ENCODE results near the gene TMEM131.

The TMEM131 gene

DNA sequence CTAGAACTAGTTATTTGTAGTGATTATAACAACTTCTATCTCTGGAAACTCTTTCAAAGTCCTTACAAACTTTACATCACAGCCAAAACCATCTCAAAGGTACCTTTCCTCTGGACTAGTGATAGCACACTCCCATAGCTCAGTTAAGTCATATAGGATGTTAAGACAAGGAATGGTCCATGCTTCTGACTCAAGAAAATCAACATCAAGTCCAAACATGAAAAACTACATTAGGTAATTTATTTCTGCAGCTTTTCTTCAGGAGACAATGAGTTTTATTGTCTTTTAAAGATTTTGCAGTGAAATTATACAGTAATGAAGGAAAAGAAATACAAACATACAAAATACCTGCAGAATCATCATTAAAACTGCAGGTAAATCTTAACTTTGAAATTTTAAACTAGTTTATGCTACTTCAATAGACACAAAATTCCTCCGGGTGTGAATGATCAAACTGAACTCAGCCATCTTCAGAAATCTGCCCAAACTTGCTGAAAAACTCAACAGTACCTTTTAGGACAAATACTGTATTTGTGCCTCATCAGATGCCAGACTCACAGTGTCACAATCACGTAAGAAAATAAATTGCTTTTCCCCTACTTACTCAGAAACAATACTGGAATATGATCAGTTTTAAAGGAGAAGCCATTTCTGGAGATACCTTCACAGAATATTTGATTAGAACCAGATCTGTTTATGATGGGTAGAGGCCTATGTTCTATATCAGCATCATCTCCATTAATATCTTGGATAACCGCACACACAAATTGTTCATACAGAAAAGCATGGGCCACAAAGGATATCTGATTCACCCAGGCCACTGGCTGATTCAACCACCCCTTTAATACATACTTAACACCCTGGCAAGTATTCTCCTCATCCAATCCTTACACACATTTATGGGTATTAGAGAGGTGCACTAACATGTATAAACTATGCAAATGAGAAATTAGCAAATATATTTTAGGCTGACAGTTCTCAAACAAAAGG, 2.6 kb downstream of the TMEM131 start:
- DNase-seq (ENCODE audit: low read depth), result no peak

DNA sequence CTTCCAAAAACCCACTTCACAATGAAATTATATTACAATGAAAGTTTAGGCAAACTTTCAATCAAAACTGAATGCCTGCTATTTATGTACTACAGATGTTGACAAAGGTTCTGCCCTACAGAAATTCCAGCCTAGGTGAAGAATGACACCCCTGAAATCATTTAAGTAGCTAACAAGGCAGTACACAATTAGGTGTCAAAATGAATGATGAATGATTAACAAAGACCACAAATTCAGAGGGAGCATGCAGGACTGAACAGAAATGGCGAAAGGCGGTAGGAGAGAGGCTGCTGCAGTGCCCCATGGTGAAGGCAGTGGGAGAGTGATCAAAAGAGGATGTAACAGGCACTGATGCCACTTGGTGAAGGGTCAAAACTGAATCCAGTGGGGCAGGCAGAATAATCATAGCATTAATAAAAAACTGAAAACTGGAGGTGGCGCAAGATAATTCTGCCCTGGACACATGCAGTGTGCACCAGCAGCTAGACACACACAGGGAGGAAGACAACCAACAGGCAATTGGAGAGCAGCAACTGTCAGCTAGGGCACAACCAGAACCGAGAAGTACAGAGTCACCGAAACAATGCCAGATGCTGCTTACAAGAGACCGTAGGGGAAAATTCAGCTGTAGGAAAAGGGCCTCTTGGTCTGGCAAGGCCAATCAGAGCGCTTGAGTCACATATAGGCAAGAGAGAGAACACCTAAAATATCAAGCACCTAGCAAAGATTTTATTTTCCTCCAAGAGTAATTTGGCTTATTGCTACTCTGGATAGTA, 4.5 kb downstream of the TMEM131 start:
- no peak for DNase-seq (ENCODE audit: low read depth)

- DNase-seq (ENCODE audit: low read depth), result no peak
Measured at GRCh38 chr2:97988722-97989121, 7.0 kb downstream of the TMEM131 start.

GRCh38 chr2:97985998-97986397, 9.8 kb downstream of the TMEM131 start:
- DNase-seq (ENCODE audit: low read depth), result no peak

DNA sequence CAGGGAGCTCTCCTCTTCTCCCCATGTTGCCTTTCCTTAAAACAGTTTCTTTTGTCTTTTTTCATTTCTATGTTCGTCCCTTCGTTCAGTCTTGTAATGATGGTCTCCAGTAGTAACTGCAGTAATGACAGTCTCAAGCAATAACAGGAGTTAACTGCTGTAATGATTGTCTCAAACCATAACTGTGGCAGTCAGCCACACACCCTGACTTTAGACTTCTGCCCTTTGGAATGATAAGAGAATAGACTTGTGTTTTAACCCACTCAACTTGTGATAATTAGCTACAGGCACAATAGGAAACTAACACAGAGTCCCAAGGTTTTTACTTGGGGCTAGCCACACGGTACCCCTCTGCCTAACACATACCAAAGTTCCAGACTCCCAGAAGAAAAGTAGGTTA, 12.1 kb downstream of the TMEM131 start:
- no peak for DNase-seq (ENCODE audit: low read depth)

DNA sequence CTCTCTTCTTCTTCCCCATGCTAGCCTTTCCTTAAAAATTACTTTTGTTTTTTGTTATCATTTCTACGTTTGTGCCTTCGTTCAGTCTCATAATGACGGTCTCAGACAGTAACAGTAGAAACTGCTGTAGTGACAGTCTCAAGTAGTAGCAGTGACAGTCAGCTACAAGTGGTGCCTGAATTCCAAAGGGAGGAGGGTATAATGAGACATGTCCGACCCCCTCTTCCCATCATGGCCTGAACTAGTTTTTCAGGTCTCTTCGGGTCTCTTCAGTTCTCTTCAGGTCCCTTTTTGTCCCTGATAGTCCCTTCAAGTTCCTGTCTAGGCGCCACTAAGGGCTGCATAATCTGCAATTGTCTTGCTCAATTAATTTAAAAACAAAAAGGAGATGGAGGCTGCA, 12.6 kb downstream of the TMEM131 start:
- DNase-seq (ENCODE audit: low read depth), result no peak

- DNase-seq (ENCODE audit: low read depth), result no peak
Measured at GRCh38 chr2:97982621-97983020, 13.1 kb downstream of the TMEM131 start.

- no peak for DNase-seq (ENCODE audit: low read depth)
Measured at GRCh38 chr2:97981961-97982360, 13.8 kb downstream of the TMEM131 start.

DNA sequence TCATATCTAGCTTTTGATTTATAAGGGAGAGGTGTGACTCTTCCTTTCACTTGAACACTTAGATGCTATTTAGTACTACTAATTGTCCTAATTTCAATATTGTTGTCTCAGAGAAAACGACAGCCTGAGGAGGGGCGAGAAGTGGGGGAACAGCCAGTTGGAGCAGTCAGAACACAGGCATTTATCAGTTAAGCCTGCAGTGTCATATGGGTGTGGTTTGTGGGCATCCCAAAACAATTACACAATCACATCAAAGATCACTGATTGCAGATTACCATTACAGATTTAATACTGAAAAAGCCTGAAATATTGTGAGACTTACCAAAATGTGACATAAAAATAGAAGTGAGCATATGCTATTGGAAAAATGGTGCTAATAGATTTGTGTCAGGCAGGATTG, 15.8 kb downstream of the TMEM131 start:
- no peak for DNase-seq (ENCODE audit: low read depth)

DNA sequence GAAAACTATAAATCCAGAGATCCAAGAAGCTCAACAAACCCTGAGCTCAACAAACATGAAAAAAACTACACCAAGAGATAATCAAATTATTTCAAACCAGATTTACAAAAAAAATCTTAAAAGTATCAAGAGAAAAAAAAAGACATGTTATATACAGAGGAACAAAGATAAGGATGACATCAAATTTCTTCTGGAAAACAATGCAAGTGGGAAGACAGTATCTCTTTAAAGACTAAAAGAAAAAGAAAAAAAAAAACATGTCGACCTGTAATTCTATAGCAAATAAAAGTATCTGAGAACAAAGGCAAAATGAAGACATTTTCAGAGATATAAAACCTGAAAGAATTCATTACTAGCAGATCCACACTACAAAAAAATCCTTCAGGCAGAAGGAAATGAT, 21.3 kb downstream of the TMEM131 start:
- no peak for DNase-seq (ENCODE audit: low read depth)

GRCh38 chr2:97970293-97971060, 25.3 kb downstream of the TMEM131 start:
- no peak for DNase-seq (ENCODE audit: low read depth)

DNA sequence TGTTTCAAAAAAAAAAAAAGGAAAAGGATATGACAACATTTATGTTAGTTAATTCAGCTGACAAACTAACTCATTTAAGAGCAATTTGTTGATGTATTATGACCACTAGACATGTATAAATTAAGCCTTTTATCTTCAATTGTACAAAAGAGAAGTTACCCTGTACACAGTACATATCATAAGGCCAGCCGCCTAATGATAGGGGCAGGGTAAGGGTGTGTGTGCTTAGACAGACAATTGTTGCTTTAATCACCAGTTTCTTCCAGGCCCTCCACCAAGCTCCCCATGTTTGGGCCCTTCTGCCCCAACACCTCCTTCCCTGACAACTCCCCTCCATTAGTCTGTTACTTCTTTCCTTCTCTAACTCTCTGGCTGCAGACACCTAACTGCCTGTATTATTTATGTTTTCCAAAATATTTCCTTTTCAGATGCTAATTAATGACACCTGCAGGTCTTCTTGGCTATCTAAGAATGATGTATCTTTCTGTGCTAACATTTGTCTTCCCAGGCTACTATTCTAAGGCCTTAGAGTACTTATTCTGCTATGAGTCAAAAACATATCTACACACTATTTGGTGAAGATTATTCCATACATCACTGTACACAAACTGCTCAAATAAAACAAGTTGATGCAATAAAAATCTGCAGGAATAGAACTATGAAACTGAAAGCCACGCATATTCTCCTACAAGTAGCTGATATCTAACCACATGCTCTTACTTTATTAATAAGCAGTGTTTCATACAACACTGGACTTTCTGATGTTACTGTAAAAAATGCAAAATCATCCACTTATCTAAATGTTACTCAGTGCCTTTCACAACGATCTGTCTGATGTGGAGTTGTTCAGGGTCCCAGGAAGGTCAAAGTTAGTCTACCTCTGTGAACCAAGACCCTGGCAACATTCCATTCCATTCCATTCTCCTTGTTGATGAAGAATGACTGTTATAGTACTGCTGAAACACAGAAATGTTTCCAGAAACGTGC, 26.4 kb downstream of the TMEM131 start:
- DNase-seq (ENCODE audit: low read depth), result no peak

DNA sequence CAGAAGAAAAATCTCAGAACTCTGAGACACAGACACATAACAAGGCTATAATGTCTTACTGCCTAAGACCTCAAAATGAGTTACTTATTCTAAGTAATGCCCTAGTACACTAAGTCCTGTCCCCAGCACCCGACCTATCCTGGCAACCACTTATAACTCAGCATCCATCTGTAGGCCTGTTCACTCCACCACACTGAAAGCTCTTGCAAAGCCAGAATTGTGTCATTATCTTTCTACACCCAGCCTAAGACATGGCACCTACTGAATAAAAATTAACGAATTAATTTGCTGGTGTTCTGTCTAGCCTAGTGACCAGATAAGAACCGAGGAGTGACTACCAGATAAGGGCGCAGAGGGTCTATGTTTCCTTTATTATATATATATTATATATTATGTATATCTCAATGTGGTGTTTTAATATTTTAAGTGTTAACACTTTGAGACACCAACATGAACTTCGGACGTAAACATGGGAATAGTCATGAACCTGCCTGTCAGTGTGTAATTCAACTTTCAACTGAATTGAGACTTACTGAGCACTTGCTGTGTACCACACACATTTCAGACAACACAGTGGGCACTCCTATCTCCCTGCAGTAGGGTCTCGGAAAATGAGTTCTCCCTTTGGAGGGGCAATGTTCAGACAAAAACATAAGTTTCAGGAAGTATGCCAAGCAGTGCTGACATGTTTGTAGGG, 27.7 kb downstream of the TMEM131 start:
- DNase-seq (ENCODE audit: low read depth), result no peak

- DNase-seq (ENCODE audit: low read depth), result no peak
Measured at GRCh38 chr2:97967216-97967592, 28.5 kb downstream of the TMEM131 start.

GRCh38 chr2:97966545-97967215, 29.1 kb downstream of the TMEM131 start:
- no peak for DNase-seq (ENCODE audit: low read depth)

- DNase-seq (ENCODE audit: low read depth), result no peak
Measured at GRCh38 chr2:97965116-97965515, 30.6 kb downstream of the TMEM131 start.

GRCh38 chr2:97963880-97964279, 31.9 kb downstream of the TMEM131 start:
- DNase-seq (ENCODE audit: low read depth), result no peak

DNA sequence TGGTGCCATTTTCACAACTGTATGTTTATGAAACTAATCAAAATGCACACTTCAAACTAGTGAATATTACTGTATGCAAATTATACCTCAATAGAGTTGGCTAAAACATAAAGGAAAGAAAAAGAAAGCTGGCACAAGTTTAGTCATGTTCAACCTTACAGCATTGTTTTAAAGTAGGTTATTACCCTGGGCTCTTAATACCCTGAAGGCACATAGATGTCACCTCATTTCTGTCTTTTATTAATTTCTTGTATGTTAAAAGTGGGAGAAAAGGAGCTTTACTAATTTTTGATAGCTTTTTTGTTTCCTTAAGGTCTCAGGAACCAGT, 32.7 kb downstream of the TMEM131 start:
- DNase-seq (ENCODE audit: low read depth), result no peak

DNA sequence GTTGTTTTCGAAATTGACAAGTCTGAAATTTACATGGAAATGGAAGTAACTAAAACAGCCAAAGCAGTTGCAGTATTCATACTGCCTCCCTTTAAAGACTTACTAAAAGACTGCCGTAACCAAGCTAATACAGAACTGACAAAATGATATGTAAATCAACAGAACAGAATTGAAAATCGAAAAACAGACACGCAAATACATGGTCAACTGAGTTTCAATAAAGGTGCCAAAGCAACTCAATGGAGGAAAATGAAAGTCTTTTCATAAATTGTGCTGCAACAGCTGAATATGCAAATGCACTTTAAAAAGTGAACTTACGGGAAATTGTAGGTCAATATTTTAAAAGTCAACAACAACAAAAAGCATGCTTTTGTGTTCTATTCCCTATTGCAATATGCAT, 34.2 kb downstream of the TMEM131 start:
- no peak for DNase-seq (ENCODE audit: low read depth)

GRCh38 chr2:97958184-97958583, 37.6 kb downstream of the TMEM131 start:
- DNase-seq (ENCODE audit: low read depth), result no peak

Measured in stimulated activated CD8-positive, alpha-beta memory T cell treated with anti-CD3 and anti-CD28 coated beads, Interleukin-15, amount 100 ng/mL, for 1 hour (primary cell).